Osteoblast (primary cell): Measurements from ENCODE around the gene TBX2. TPM values are rescaled to one million over a fixed set of nuclear protein-coding genes. Genes with fewer than 3 reads are reported as not detected.

Experiments
- DNase-seq: peaks from one replicate; pipeline ENCODE4 v3.0.0; 2011; ENCODE audit warnings: low spot score, mixed read lengths; ENCODE audit not compliant: insufficient read length; ENCODE audit errors: missing footprints
- H2AFZ ChIP-seq: 2 replicates; pipeline ENCODE4 v1.6.0; 2011; ENCODE audit warnings: mild to moderate bottlenecking, low read length
- H3K27ac ChIP-seq: 2 replicates; pipeline ENCODE4 v1.5.1; 2011; ENCODE audit warnings: mild to moderate bottlenecking, low read depth, low read length, moderate library complexity
- H3K27me3 ChIP-seq: 2 replicates; pipeline ENCODE4 v1.6.0; 2012; ENCODE audit warnings: mild to moderate bottlenecking, control low read depth, inconsistent platforms, low read length, moderate library complexity; ENCODE audit not compliant: insufficient read depth
- H3K36me3 ChIP-seq: 2 replicates; pipeline ENCODE4 v1.5.1; 2011; ENCODE audit warnings: mild to moderate bottlenecking, low read length, control low read depth, moderate library complexity; ENCODE audit not compliant: insufficient read depth
- H3K4me1 ChIP-seq: 2 replicates; pipeline ENCODE4 v1.5.1; 2011; ENCODE audit warnings: mild to moderate bottlenecking, low read length, control low read depth, moderate library complexity; ENCODE audit not compliant: insufficient read depth
- H3K4me2 ChIP-seq: 2 replicates; pipeline ENCODE4 v1.6.0; 2011; ENCODE audit warnings: mild to moderate bottlenecking, low read length; ENCODE audit not compliant: insufficient read depth
- H3K4me3 ChIP-seq: fragments of 200-600 bp; sonication (generic); 3 replicates; pipeline ENCODE4 v1.5.1; 2012; ENCODE audit warnings: mild to moderate bottlenecking, low read length, inconsistent platforms; ENCODE audit not compliant: insufficient read depth
- H3K79me2 ChIP-seq: 2 replicates; pipeline ENCODE4 v1.6.0; 2012; ENCODE audit warnings: mild to moderate bottlenecking, low read length, control low read depth, inconsistent platforms; ENCODE audit not compliant: insufficient read depth
- H3K9me3 ChIP-seq: 2 replicates; pipeline ENCODE4 v1.5.1; 2011; ENCODE audit warnings: low read depth, low read length, control low read depth
- H4K20me1 ChIP-seq: 2 replicates; pipeline ENCODE4 v1.6.0; 2012; ENCODE audit warnings: mild to moderate bottlenecking, low read length, control low read depth; ENCODE audit not compliant: insufficient read depth
- CTCF ChIP-seq: IDR thresholded peaks from 2 replicates; pipeline ENCODE4 v1.5.1; 2011; ENCODE audit warnings: mild to moderate bottlenecking, low read depth, low read length, moderate library complexity; ENCODE audit errors: extremely low read depth
- total RNA-seq: library from RNA; depleted of rRNA; stranded (reverse); fragments of >200 nt; gene quantifications from 2 replicates; pipeline ENCODE4 v1.2.3, GENCODE V29; 2012

Gene TBX2
- total RNA-seq, 1 donor = 11.6 TPM

GRCh38 chr17:61404913-61405685, 5.5 kb downstream of the TBX2 start:
- Histone ChIP-seq H3K4me1 (peaks cover 31% of the 10 kb centered on the region), H4K20me1 (peaks cover 25% of the 10 kb centered on the region)
- peak; percentile 73 for DNase-seq

GRCh38 chr17:61405686-61406536, 6.3 kb downstream of the TBX2 start:
- no peak for TF ChIP-seq CTCF
- peak; percentile 80 for DNase-seq
- Histone ChIP-seq H3K4me2 (no peak overlapping the region), H3K79me2 (peaks cover 79% of the 10 kb centered on the region), H3K27ac (no peak overlapping the region), H3K27me3 (no peaks in the 10 kb centered on the region), H3K36me3 (peaks cover 57% of the 10 kb centered on the region), H3K4me1 (peaks cover 36% of the 10 kb centered on the region), H4K20me1 (peaks cover 25% of the 10 kb centered on the region), H2AFZ (no peak overlapping the region), H3K4me3 (no peak overlapping the region), H3K9me3 (no peaks in the 10 kb centered on the region)

More at GRCh38 chr17:61404913-61405685, 5.5 kb downstream of the TBX2 start:
- Histone ChIP-seq H3K27ac (no peak overlapping the region), H3K36me3 (peaks cover 57% of the 10 kb centered on the region), H3K27me3 (no peaks in the 10 kb centered on the region), H3K79me2 (peaks cover 84% of the 10 kb centered on the region), H3K4me2 (no peak overlapping the region), H2AFZ (no peak overlapping the region), H3K9me3 (no peaks in the 10 kb centered on the region), H3K4me3 (no peak overlapping the region)
- TF ChIP-seq CTCF = no peak

- H2AFZ ChIP-seq = no peak overlapping the region
- TF ChIP-seq CTCF = no peak
- no peak overlapping the region for H3K4me2 ChIP-seq
- peaks cover 57% of the 10 kb centered on the region for H3K36me3 ChIP-seq
- no peak overlapping the region for H3K4me3 ChIP-seq
- peak; percentile 78 for DNase-seq
- peaks cover 20% of the 10 kb centered on the region for H4K20me1 ChIP-seq
- no peak overlapping the region for H3K27ac ChIP-seq
- no peaks in the 10 kb centered on the region for H3K9me3 ChIP-seq
- H3K79me2 ChIP-seq = peaks cover 73% of the 10 kb centered on the region
- H3K27me3 ChIP-seq = no peaks in the 10 kb centered on the region
- H3K4me1 ChIP-seq = peaks cover 39% of the 10 kb centered on the region
These were observed 6.8 kb downstream of the TBX2 start for GRCh38 chr17:61406537-61406845.
